ENCODE measurements around the gene GOSR2. TPM values are rescaled to one million over a fixed set of nuclear protein-coding genes. Genes with fewer than 3 reads are reported as not detected.
A peak's percentile ranks its signal among the peaks of the same experiment; 100 is the strongest.

Gene GOSR2
- total and polyA plus RNA-seq, 9 of the 15 experiments (the other 6 are each of a cell fraction or from before 2014, with no cell fraction given): 32.7 to 96.3 (median 48.9) TPM

DNA sequence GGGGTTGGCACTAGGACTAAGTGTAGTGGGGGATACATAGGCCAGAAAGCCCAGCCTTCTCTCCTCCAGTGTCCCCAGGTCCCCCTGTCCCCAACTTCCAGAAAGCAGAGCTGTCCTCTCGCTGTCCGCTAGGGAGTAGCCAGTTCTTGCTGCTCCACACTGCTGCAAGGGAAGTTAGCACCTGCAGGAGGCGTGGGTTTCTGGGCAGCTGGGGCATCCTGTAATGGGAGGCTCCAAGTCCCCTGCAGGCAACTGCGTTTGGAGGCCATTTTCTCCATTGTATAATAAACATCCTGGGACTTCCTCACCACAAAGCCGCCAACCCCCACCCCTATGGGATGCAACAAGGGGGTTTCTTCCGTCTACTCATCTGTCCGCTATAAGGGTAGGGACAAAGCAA, 54.4 kb downstream of the GOSR2 start (continued):
- TF ChIP-seq, protein P1, sequence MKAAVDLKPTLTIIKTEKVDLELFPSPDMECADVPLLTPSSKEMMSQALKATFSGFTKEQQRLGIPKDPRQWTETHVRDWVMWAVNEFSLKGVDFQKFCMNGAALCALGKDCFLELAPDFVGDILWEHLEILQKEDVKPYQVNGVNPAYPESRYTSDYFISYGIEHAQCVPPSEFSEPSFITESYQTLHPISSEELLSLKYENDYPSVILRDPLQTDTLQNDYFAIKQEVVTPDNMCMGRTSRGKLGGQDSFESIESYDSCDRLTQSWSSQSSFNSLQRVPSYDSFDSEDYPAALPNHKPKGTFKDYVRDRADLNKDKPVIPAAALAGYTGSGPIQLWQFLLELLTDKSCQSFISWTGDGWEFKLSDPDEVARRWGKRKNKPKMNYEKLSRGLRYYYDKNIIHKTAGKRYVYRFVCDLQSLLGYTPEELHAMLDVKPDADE (conservative IDR thresholded peaks at IDR 0.05; ENCODE audit: control insufficient read depth, low read depth, low read length): peak; percentile 55; the same call in 1 of the 2 replicates
- TF ChIP-seq, protein P2, sequence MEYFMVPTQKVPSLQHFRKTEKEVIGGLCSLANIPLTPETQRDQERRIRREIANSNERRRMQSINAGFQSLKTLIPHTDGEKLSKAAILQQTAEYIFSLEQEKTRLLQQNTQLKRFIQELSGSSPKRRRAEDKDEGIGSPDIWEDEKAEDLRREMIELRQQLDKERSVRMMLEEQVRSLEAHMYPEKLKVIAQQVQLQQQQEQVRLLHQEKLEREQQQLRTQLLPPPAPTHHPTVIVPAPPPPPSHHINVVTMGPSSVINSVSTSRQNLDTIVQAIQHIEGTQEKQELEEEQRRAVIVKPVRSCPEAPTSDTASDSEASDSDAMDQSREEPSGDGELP (CRISPR knock-in tag; IDR thresholded peaks at IDR 0.05; ENCODE audit: borderline replicate concordance): peak; percentile 54; the same call in 1 of the 2 replicates
- TF ChIP-seq ZNF311 (CRISPR knock-in tag; IDR thresholded peaks at IDR 0.05) (no peak), E2F6 (IDR thresholded peaks at IDR 0.05; ENCODE audit: borderline replicate concordance in 1 of 2, extremely low read depth in 1 of 2, insufficient read depth in 1 of 2, insufficient read length in 1 of 2, low read depth in 1 of 2, low read length in 1 of 2, poor library complexity in 1 of 2, severe bottlenecking in 1 of 2) (peak in 1 of 2 experiments; percentile 49), CHCHD3 (CRISPR knock-in tag; IDR thresholded peaks at IDR 0.05) (no peak), REST (IDR thresholded peaks at IDR 0.05; ENCODE audit: borderline replicate concordance) (peak; percentile 22; the same call in 1 of the 2 replicates), REST (CRISPR knock-in tag; IDR thresholded peaks at IDR 0.05; ENCODE audit: low read depth) (no peak), SPI1 (IDR thresholded peaks at IDR 0.05; ENCODE audit: borderline replicate concordance, low read depth, low read length) (0 out of 2 replicates have a peak, but pooled peaks have one; percentile 0)
- TF ChIP-seq, protein P3, sequence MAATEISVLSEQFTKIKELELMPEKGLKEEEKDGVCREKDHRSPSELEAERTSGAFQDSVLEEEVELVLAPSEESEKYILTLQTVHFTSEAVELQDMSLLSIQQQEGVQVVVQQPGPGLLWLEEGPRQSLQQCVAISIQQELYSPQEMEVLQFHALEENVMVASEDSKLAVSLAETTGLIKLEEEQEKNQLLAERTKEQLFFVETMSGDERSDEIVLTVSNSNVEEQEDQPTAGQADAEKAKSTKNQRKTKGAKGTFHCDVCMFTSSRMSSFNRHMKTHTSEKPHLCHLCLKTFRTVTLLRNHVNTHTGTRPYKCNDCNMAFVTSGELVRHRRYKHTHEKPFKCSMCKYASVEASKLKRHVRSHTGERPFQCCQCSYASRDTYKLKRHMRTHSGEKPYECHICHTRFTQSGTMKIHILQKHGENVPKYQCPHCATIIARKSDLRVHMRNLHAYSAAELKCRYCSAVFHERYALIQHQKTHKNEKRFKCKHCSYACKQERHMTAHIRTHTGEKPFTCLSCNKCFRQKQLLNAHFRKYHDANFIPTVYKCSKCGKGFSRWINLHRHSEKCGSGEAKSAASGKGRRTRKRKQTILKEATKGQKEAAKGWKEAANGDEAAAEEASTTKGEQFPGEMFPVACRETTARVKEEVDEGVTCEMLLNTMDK (IDR thresholded peaks at IDR 0.05; ENCODE audit: borderline replicate concordance, insufficient read depth, low read depth, low read length, poor library complexity, severe bottlenecking): peak; percentile 47
